HG03060 (cell line): Measurements from ENCODE around the gene AMER3.

ENCODE experiments used
- ATAC-seq: cut with Tn5 transposase; IDR thresholded peaks from one replicate; pipeline ENCODE4 v1.9.1; 2021; ENCODE audit warnings: low read depth, moderate number of reproducible peaks; ENCODE audit not compliant: unreplicated experiment

Gene AMER3

DNA sequence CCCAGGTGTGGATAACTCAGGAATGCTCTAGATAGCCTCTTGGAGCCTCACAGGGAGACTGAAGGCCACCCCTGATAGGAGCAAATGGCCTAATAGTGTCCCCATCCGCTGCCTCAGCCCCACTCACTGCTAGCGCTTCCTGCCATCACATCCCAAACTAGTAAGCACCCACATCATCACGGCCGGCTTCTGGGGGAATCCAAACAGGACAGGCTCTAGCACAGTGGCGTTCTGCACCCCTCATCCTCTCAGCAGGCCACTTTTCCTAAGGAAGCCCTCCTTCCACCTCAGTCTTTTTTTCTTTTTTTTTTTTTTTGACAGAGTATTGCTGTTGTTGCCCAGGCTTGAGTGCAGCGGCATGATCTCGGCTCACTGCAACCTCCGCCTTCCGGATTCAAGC lies 6.3 kb upstream of the AMER3 start:
- no peak for ATAC-seq

GRCh38 chr2:130749641-130750040 lies 5.7 kb upstream of the AMER3 start:
- no peak for ATAC-seq

DNA sequence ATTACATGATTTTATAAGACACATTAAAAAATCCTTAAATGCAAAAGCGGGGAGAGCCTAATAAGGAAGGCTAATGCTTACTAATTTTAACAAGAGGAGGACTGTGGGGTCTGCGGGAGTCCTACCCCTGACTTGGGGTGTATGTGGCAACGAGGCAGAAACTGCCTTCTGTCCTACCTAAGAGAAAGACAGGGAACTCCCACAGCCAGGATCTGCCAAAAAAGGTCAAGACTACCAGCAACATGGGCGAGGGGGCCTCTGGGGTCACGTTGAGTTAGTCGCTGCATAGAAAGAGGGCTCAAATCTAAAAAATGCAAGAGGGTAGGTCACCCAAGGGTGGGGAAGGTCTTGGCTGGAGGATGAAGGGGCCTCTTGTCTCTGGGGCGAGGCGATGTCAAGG lies 529 bp upstream of the AMER3 start:
- no peak for ATAC-seq

DNA sequence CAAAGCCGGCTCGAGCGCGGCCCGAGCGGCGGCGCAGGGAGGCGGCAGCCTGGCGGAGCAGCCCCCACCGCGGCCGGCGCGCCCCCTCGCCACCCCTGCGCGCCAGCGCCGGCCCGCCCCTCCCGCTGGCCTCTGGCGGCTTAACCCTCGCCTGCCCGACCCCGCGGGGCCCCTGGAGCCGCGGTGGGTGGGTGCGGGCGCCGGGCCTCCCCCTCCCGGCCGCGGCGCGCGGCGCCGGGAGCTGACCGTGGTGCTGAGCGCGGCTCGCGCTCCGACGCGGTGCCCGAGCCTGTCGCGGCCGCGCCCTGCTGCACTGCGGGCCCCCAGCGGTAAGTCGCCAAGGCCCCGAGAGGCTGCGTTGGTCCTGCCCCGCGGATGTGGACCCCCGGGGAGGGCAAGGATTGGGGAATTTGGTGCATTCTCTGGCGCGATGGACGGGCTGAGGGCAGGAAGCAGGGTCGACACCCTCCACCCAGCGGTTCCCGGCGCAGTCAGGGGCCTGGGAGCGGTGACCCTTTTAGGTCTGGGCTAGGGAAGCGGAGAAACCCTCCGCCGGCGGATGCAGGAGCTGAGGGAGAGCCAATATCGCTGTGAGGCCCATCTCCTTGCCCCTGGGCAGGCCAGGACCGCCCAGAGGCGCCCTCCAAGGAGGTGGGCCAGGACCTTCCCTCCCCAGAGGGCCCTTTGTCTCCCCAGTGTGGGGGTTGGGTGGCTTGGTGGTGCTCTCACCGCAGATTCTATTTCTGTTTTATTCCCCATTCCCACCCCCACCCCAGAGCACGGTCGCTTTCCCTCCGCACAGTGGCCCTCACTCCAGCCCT lies 923 bp downstream of the AMER3 start:
- ATAC-seq: no peak

DNA sequence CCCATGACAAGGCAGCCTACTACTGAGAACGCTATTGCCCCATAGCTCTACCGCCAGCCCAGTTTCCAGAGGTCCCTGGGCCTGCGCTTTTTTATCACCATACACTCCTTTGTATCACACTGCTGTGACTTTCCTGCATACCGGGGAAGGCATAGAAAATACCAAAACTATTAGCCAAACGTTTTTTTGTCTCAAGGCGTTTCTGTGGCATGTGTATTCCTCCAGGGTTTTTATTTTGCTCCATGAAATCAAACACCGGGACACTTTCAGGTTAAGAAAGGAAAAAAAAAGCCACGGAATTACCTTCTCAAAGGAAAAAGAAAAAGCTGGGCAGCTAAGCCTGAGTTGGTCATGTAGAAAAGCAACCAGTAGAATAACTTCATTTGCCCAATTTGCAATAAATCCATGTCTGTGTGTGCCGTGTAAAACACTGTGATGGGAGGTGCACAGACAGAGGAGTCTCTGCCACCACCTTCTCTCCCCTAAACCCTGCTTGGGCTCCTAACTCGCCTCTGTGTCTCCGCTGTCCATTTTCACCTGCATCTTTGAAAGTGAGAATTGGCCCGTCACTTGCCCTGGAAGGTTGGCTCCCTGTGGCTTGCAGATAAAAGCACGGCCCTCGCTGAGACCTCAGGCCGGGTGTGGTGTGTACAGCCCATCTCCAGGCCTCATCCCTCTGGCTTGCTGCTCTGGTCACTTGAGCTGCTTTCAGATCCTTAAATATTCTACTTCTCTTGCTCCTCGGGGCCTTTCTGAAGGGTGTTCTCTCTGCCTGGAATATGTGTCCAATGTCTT lies 1.7 kb downstream of the AMER3 start:
- ATAC-seq: no peak

DNA sequence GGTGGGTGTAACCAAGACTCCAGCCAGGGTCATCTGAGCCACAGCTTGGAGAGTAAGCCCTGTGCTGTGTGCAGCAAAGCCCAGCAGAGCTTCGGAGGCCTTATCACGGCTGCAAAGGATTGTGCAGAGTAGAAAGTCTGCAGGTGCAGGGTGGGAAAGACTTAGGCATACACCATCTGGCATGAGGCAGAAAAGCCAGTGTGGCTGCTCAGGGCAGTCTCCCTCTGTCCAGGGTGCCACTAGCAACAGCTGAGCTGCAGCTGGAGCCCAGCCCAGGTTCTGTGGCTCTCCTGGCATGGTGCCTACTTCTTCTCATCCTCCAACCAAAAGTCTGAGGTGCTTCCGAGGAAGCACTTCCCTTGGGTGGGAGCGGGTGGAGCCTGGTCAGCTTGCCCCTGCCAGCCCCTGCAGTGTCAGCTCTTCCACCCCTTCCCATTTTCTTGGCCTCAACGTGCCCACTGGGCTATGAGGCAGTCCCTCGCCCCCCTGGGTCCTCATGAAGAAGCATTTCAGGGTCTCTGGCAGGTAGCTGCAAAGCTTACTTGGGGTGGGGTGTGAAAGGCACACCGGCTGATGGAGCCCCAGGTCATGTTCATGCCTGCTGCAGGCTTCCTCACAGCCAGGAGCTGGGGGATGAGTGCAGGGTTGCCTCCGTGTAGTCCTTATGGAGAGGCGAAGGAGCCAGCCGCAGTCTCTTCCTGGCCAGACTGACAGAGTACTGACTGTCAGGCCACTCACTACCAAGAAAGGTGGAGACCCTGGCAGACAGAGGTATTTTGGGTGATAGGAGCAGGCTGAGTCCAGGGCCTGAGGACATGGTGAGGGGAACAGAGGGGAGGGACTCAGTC lies 4.8 kb downstream of the AMER3 start:
- no peak for ATAC-seq

GRCh38 chr2:130760754-130761751 lies 5.7 kb downstream of the AMER3 start:
- no peak for ATAC-seq

DNA sequence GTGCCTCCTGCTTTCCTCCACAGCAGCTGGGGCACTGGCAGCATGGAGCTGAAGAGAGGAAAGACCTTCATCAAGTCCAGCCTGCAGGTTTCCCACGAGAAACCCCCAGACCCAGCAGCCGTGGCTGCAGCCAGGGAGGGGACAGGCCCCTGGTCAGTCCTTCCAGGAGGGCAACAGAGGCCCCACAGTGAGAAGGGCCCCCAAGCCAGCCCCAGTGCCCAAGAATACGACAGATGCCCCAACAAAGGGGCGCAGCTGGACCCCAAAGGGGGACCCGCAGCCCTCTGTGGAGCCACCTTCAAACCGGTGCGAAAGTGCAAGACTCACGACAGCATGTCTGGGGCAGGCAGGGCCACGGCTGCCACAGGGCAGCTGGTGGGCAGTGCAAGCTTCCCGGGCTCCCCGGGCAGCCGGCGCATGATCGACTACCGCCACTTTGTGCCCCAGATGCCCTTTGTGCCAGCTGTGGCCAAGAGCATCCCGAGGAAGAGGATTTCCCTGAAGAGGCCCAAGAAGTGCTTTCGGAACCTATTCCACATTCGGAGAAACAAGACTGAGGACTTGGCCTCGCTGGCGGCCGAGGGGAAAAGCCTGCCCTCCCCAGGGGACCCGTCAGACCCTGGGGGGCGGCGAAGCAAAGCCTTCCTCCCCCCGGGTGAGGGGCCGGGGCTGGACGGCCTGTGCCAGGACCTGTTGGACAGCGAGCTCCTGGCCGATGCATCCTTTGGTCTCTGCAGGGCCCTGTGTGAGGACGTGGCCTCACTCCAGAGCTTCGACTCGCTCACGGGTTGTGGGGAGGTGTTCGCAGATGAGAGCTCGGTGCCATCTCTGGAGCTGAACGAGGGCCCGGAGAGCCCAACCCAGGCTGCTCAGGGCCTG lies 6.9 kb downstream of the AMER3 start:
- no peak for ATAC-seq

DNA sequence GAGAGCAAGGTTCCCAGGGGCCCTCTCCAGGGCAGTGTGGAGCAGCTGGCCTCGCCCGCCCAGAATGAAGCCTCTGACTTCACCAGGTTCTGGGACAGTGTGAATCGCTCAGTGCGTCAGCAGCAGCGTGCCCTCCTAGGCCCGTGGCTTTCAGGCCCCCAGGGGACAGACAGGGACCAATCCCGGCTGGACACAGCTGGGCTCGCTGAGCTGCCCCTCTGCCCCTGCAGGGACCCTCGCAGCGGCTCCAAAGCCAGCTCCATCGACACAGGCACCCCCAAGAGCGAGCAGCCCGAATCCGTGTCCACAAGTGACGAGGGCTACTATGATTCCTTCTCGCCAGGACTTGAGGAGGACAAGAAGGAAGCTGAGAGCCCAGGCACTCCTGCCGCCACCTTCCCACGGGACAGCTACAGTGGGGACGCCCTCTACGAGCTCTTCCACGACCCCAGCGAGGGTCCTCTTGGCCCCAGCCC lies 7.6 kb downstream of the AMER3 start:
- ATAC-seq: no peak

GRCh38 chr2:130763405-130763804 lies 8.1 kb downstream of the AMER3 start:
- no peak for ATAC-seq

- ATAC-seq: no peak
Measured at GRCh38 chr2:130764035-130764820, 8.9 kb downstream of the AMER3 start.

DNA sequence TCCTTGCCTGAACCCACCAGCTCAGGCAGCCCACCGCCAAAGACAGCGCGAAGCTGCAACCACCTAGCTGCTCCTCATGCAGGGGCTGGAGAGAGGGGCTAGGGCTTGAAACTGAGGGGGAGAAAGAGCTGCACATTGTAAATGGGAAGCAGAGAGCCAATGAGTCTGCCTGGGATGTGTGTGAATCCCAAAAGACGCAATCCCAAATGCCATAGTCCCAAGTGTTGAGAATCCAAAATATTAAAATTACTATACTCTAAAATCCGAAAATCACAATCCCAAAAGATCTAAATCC lies 9.4 kb downstream of the AMER3 start:
- ATAC-seq: no peak

DNA sequence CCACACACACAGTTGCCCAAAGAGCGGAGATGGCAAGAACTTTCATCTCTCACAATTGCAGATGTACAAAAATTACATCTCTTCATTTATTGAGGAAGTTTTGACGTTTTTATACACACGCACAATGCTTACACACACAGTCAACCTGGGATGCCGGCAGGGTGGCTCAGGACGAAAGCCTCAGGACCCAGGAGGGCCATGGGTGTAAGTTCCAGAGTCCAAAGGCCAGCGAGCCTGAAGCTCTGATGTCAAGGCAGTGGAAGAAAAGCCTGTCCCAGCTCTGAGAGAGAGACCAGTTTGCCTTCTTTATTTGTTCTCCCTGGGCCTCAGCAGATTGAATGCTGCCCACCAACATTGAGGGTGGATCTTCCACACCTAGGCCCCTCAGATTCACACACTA lies 10.1 kb downstream of the AMER3 start:
- no peak for ATAC-seq

GRCh38 chr2:130766037-130766436 lies 10.7 kb downstream of the AMER3 start:
- ATAC-seq: no peak

DNA sequence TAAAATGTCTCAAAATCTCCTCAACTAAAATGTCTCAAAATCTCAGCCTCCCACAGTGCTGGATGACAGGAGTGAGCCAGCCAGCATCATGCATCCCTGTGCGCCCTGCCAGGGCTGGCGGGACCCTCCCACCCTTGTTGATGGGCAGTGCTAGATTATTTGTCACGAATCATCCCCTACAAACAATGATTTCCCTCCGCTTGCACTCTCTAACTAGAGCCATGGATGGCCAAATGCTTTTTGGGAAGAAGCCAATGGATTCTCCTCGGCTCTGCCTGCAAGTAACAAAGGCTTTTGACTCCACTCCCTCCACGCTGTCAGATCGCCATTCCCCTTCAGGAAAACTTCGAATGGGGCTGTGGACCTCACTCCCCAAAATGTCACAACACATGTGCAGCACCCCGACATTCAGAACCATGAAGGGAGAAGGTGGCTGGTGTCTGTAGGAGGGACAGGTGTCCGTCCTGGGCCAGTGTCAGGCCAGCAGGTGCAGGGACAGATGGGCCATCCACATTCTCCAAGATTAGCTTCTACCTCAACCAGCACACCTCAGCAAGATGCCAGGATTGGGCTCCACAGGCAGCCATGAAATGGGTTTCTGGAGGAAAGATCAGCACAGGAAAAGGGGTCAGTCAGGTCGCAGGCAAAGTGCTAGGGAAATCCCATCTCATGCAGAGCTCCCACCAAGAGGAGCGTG lies 11.5 kb downstream of the AMER3 start:
- ATAC-seq: no peak

DNA sequence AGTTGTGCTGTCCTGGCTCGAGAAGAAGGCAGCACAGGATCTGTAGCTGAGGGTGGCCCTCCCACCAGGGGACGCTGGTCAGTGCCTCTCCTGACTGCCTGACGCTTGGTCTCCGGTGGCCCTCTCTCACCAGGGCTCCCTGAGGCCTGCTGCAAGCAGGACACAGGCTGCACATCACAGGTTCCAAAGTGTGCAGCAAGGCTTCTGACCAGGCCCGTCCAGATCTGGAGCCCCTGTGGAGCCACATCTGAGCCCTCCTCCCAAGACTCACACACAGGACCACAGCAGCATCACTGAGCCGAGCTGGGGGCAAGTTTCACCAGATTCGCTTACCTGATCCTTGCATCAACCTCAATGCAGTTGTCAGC lies 12.1 kb downstream of the AMER3 start:
- no peak for ATAC-seq

GRCh38 chr2:130768191-130768855 lies 13.0 kb downstream of the AMER3 start:
- no peak for ATAC-seq
